Sigmoid colon (tissue), 4 donors: ENCODE measurements around the gene MNAT1.

Source experiments
- EP300 ChIP-seq, 4 donors: sonication (generic); formaldehyde crosslinking; IDR thresholded peaks; one replicate each; pipeline ENCODE4 v1.6.1; 2017; ENCODE audit warnings: antibody characterized with exemption in 4 of 4
- POLR2A ChIP-seq, 2 donors: fragments of 450-650 bp; IDR thresholded peaks; one replicate each; pipeline ENCODE4 v1.6.1; 2016; ENCODE audit warnings: antibody characterized with exemption in 2 of 2, mild to moderate bottlenecking in 2 of 2, moderate library complexity in 2 of 2
- TF ChIP-seq, protein P1 (sequence below), 4 experiments: fragments of 450-650 bp in 3 of 4; fragments of 200-600 bp in 1 of 4; IDR thresholded peaks; one replicate each; pipeline ENCODE4 v1.5.1; 2016 to 2019; ENCODE audit warnings: antibody characterized with exemption in 4 of 4, mild to moderate bottlenecking in 3 of 4, moderate library complexity in 2 of 4

DNA sequence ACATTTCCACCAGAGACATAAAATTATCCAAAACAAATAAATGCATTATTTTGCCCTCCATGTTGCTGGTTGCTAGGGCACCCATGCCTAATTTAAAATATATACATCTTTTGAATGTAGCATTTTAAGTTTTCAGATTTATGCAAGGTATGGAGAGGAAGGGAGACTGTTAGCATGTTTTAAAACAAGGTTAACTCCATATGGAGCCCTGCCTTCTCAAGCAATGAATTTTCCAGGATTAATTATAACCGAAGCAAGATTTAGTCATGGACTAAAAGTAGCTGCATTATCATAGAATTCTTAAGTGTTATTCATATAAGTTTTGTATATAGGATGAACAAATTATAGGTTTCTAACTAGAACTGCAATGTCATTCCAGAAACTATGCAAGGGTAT is 209.1 kb downstream of the MNAT1 start:
- TF ChIP-seq POLR2A (IDR thresholded peaks at IDR 0.05) (no peak), EP300 (IDR thresholded peaks at IDR 0.05) (no peak)
- TF ChIP-seq, protein P1, sequence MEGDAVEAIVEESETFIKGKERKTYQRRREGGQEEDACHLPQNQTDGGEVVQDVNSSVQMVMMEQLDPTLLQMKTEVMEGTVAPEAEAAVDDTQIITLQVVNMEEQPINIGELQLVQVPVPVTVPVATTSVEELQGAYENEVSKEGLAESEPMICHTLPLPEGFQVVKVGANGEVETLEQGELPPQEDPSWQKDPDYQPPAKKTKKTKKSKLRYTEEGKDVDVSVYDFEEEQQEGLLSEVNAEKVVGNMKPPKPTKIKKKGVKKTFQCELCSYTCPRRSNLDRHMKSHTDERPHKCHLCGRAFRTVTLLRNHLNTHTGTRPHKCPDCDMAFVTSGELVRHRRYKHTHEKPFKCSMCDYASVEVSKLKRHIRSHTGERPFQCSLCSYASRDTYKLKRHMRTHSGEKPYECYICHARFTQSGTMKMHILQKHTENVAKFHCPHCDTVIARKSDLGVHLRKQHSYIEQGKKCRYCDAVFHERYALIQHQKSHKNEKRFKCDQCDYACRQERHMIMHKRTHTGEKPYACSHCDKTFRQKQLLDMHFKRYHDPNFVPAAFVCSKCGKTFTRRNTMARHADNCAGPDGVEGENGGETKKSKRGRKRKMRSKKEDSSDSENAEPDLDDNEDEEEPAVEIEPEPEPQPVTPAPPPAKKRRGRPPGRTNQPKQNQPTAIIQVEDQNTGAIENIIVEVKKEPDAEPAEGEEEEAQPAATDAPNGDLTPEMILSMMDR (IDR thresholded peaks at IDR 0.05) = no peak
